Measurements from ENCODE around the gene ALDH16A1.
"Not testable (repeated sequence)": the region's sequence is repeated elsewhere in the genome, so short reads cannot be mapped to it uniquely, and the experiment has no call there.

The ALDH16A1 gene

DNA sequence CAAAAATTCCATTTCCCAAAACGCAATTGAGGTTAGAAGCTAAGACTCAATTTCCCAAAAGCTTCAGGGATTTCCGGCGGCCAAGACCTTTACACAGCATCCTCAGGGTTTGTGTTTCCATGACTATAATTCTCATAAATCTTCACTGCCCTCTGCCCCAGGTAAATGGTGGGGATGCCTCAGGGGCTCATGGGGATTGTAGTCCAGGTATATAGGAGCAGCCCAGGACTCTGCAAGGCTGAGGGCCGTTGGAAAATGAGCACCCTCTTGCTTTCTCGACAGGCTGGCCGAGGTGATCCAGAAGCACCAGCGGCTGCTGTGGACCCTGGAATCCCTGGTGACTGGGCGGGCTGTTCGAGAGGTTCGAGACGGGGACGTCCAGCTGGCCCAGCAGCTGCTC, 6.4 kb downstream of the ALDH16A1 start:
- H3K4me3 ChIP-seq (replicated peaks; ENCODE audit: insufficient read depth, low read length), result no peak overlapping the region
- DNase-seq (ENCODE audit: low read depth in 1 of 2, low spot score in 1 of 2), result no peak
- TF ChIP-seq, protein P1, sequence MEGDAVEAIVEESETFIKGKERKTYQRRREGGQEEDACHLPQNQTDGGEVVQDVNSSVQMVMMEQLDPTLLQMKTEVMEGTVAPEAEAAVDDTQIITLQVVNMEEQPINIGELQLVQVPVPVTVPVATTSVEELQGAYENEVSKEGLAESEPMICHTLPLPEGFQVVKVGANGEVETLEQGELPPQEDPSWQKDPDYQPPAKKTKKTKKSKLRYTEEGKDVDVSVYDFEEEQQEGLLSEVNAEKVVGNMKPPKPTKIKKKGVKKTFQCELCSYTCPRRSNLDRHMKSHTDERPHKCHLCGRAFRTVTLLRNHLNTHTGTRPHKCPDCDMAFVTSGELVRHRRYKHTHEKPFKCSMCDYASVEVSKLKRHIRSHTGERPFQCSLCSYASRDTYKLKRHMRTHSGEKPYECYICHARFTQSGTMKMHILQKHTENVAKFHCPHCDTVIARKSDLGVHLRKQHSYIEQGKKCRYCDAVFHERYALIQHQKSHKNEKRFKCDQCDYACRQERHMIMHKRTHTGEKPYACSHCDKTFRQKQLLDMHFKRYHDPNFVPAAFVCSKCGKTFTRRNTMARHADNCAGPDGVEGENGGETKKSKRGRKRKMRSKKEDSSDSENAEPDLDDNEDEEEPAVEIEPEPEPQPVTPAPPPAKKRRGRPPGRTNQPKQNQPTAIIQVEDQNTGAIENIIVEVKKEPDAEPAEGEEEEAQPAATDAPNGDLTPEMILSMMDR (IDR thresholded peaks at IDR 0.05; ENCODE audit: insufficient read depth, low read length), result no peak
- TF ChIP-seq SPI1 (IDR thresholded peaks at IDR 0.05; ENCODE audit: borderline replicate concordance, low read depth) (no peak), POLR2AphosphoS5 (IDR thresholded peaks at IDR 0.05; ENCODE audit: low read depth) (no peak)

DNA sequence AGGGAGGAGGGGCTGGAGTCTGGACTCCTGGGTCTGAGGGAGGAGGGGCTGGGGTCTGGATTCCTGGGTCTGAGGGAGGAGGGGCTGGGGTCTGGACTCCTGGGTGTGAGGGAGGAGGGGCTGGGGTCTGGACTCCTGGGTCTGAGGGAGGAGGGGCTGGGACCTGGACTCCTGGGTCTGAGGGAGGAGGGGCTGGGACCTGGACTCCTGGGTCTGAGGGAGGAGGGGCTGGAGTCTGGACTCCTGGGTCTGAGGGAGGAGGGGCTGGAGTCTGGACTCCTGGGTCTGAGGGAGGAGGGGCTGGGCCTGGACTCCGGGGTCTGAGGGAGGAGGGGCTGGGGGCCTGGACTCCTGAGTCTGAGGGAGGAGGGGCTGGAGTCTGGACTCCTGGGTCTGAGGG, 8.1 kb downstream of the ALDH16A1 start:
- not testable (repeated sequence) for H3K4me3 ChIP-seq (replicated peaks; ENCODE audit: insufficient read depth, low read length); DNase-seq (ENCODE audit: low read depth in 1 of 2, low spot score in 1 of 2); H3K27ac ChIP-seq (replicated peaks); H3K27me3 ChIP-seq (ENCODE audit: insufficient read depth, poor library complexity, severe bottlenecking)

More for the DNA sequence above, 6.4 kb downstream of the ALDH16A1 start:
- no peaks in the 10 kb centered on the region for H3K27me3 ChIP-seq (ENCODE audit: insufficient read depth, poor library complexity, severe bottlenecking)
- H3K27ac ChIP-seq (replicated peaks), result no peak overlapping the region

DNA sequence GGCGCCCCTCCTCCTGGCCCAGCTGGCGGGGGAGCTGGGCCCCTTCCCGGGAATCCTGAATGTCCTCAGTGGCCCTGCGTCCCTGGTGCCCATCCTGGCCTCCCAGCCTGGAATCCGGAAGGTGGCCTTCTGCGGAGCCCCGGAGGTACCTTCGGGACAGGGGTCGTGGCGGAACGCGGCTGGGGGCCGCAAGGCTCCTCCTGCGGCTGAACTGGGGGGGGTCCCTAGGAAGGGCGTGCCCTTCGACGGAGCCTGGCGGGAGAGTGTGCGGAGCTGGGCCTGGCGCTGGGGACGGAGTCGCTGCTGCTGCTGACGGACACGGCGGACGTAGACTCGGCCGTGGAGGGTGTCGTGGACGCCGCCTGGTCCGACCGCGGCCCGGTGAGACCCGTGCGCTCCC, 8.6 kb downstream of the ALDH16A1 start:
- Histone ChIP-seq H3K27ac (replicated peaks) (no peak overlapping the region), H3K27me3 (ENCODE audit: insufficient read depth, poor library complexity, severe bottlenecking) (no peaks in the 10 kb centered on the region), H3K4me3 (replicated peaks; ENCODE audit: insufficient read depth, low read length) (no peak overlapping the region)
- no peak for DNase-seq (ENCODE audit: low read depth in 1 of 2, low spot score in 1 of 2)
- TF ChIP-seq, protein P1 (IDR thresholded peaks at IDR 0.05; ENCODE audit: insufficient read depth, low read length), result no peak
- TF ChIP-seq, protein P2, sequence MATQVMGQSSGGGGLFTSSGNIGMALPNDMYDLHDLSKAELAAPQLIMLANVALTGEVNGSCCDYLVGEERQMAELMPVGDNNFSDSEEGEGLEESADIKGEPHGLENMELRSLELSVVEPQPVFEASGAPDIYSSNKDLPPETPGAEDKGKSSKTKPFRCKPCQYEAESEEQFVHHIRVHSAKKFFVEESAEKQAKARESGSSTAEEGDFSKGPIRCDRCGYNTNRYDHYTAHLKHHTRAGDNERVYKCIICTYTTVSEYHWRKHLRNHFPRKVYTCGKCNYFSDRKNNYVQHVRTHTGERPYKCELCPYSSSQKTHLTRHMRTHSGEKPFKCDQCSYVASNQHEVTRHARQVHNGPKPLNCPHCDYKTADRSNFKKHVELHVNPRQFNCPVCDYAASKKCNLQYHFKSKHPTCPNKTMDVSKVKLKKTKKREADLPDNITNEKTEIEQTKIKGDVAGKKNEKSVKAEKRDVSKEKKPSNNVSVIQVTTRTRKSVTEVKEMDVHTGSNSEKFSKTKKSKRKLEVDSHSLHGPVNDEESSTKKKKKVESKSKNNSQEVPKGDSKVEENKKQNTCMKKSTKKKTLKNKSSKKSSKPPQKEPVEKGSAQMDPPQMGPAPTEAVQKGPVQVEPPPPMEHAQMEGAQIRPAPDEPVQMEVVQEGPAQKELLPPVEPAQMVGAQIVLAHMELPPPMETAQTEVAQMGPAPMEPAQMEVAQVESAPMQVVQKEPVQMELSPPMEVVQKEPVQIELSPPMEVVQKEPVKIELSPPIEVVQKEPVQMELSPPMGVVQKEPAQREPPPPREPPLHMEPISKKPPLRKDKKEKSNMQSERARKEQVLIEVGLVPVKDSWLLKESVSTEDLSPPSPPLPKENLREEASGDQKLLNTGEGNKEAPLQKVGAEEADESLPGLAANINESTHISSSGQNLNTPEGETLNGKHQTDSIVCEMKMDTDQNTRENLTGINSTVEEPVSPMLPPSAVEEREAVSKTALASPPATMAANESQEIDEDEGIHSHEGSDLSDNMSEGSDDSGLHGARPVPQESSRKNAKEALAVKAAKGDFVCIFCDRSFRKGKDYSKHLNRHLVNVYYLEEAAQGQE (IDR thresholded peaks at IDR 0.05; ENCODE audit: insufficient replicate concordance, low read depth), result no peak
- TF ChIP-seq GABPA (IDR thresholded peaks at IDR 0.05; ENCODE audit: low read depth) (no peak), SPI1 (IDR thresholded peaks at IDR 0.05; ENCODE audit: borderline replicate concordance, low read depth) (no peak), POLR2AphosphoS5 (IDR thresholded peaks at IDR 0.05; ENCODE audit: low read depth) (no peak)

DNA sequence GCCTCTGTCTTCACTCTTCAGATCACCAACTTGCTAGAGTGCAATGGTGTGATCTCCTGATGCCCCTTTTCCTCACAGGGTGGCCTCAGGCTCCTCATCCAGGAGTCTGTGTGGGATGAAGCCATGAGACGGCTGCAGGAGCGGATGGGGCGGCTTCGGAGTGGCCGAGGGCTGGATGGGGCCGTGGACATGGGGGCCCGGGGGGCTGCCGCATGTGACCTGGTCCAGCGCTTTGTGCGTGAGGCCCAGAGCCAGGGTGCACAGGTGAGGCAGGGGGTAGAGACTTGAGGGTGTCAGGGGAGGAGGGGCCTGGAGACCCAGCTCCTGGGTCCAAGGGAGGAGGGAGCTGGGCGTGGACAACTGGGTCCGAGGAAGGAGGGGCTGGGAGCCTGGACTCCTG, 9.5 kb downstream of the ALDH16A1 start:
- Histone ChIP-seq H3K27ac (replicated peaks) (no peak overlapping the region), H3K27me3 (ENCODE audit: insufficient read depth, poor library complexity, severe bottlenecking) (no peaks in the 10 kb centered on the region), H3K4me3 (replicated peaks; ENCODE audit: insufficient read depth, low read length) (no peak overlapping the region)
- TF ChIP-seq, protein P2 (IDR thresholded peaks at IDR 0.05; ENCODE audit: insufficient replicate concordance, low read depth), result no peak
- no peak for TF ChIP-seq POLR2AphosphoS5 (IDR thresholded peaks at IDR 0.05; ENCODE audit: low read depth)
- TF ChIP-seq SPI1 (IDR thresholded peaks at IDR 0.05; ENCODE audit: borderline replicate concordance, low read depth), result no peak
- TF ChIP-seq, protein P1 (IDR thresholded peaks at IDR 0.05; ENCODE audit: insufficient read depth, low read length), result no peak
- no peak for TF ChIP-seq GABPA (IDR thresholded peaks at IDR 0.05; ENCODE audit: low read depth)
- DNase-seq (ENCODE audit: low read depth in 1 of 2, low spot score in 1 of 2), result no peak

Data from HL-60 (cell line).